ENCODE data around the gene MEAF6.
"Not testable (repeated sequence)": the region's sequence is repeated elsewhere in the genome, so short reads cannot be mapped to it uniquely, and the experiment has no call there.

MEAF6 gene

GRCh38 chr1:37514350-37515184 lies at the start of gene MEAF6:
Gene MEAF6 (minus strand): TSS chr1:37514766. CDS start chr1:37514746, 20 bp downstream.
- intact Hi-C loops (cut with DNase I): loop anchor here (2.0 kb wide), 1 partner anchor 40 kb away; the partner anchor contains the start of gene SNIP1
- peak; percentile 66 to 97 (median 75) for DNase-seq

- intact Hi-C loops (cut with DNase I): no loop called here
- no peak for DNase-seq
These were observed 48.4 kb upstream of the MEAF6 start for GRCh38 chr1:37562984-37563383.

GRCh38 chr1:37561133-37562132 lies 46.9 kb upstream of the MEAF6 start:
- intact Hi-C loops (cut with DNase I): no loop called here
- peak in 1 of 10 donors; percentile 54 for DNase-seq

GRCh38 chr1:37560401-37561132 lies 46.0 kb upstream of the MEAF6 start:
- no peak for DNase-seq
- intact Hi-C loops (cut with DNase I): no loop called here

GRCh38 chr1:37559957-37560379 lies 45.4 kb upstream of the MEAF6 start:
- intact Hi-C loops (cut with DNase I); DNase-seq: not testable (repeated sequence)

- no peak for DNase-seq
- intact Hi-C loops (cut with DNase I): no loop called here
These were observed 44.5 kb upstream of the MEAF6 start for GRCh38 chr1:37559080-37559479.

- intact Hi-C loops (cut with DNase I): no loop called here
- DNase-seq: no peak
These were observed 43.8 kb upstream of the MEAF6 start for GRCh38 chr1:37558411-37558810.

GRCh38 chr1:37557402-37557801 lies 42.8 kb upstream of the MEAF6 start:
- DNase-seq: no peak
- intact Hi-C loops (cut with DNase I): no loop called here

- intact Hi-C loops (cut with DNase I): loop anchor here (1.0 kb wide), 1 partner anchor 39 kb away; the partner anchor contains the start of gene GNL2
- peak; percentile 66 to 98 (median 84) for DNase-seq
These were observed 42.2 kb upstream of the MEAF6 start, which contains the start of gene DNALI1 for GRCh38 chr1:37556712-37557196. Gene DNALI1 (plus strand): TSS chr1:37556940. CDS start chr1:37556995, 55 bp downstream.

GRCh38 chr1:37553927-37554808 lies 39.6 kb upstream of the MEAF6 start, which contains the start of gene SNIP1:
Gene SNIP1 (minus strand): TSS chr1:37554293. CDS start chr1:37554229, 64 bp downstream.
- intact Hi-C loops (cut with DNase I): loop anchor here (2.0 kb wide), 2 partner anchors 39 to 139 kb away; partner anchors contain the start of genes CDCA8 and MEAF6
- DNase-seq: peak; percentile 93 to 100 (median 98)

GRCh38 chr1:37553598-37553926 lies 39.0 kb upstream of the MEAF6 start:
- intact Hi-C loops (cut with DNase I): no loop called here
- no peak for DNase-seq

GRCh38 chr1:37549341-37549740 lies 34.8 kb upstream of the MEAF6 start:
- intact Hi-C loops (cut with DNase I): no loop called here
- DNase-seq: no peak

GRCh38 chr1:37545019-37545418 lies 30.5 kb upstream of the MEAF6 start:
- no peak for DNase-seq

GRCh38 chr1:37544530-37544929 lies 30.0 kb upstream of the MEAF6 start:
- no peak for DNase-seq
- intact Hi-C loops (cut with DNase I): no loop called here

More at GRCh38 chr1:37545019-37545418, 30.5 kb upstream of the MEAF6 start:
- intact Hi-C loops (cut with DNase I): no loop called here

GRCh38 chr1:37540036-37540785 lies 25.6 kb upstream of the MEAF6 start:
- intact Hi-C loops (cut with DNase I): no loop called here
- DNase-seq: no peak

GRCh38 chr1:37539154-37539553 lies 24.6 kb upstream of the MEAF6 start:
- DNase-seq; intact Hi-C loops (cut with DNase I): not testable (repeated sequence)

GRCh38 chr1:37537378-37537777 lies 22.8 kb upstream of the MEAF6 start:
- no peak for DNase-seq

More at GRCh38 chr1:37537378-37537777, 22.8 kb upstream of the MEAF6 start:
- intact Hi-C loops (cut with DNase I): no loop called here

Measured in posterior cingulate gyrus (tissue), 11 donors.